Measurements from ENCODE around the gene COX5B. TPM values are rescaled to one million over a fixed set of nuclear protein-coding genes. Genes with fewer than 3 reads are reported as not detected.
"Not testable (repeated sequence)": the region's sequence is repeated elsewhere in the genome, so short reads cannot be mapped to it uniquely, and the experiment has no call there.

The COX5B gene
- total RNA-seq, 1 experiment from 2014 or later, result 374 TPM

GRCh38 chr2:97673182-97673914 is 27.5 kb downstream of the COX5B start:
- Histone ChIP-seq H3K9ac (ENCODE audit: low read length) (no peak overlapping the region), H3K4me1 (ENCODE audit: low read length) (peaks cover 10% of the 10 kb centered on the region), H4K20me1 (ENCODE audit: insufficient read depth, low read depth, low read length) (no peaks in the 10 kb centered on the region), H3K27ac (ENCODE audit: low read length) (no peak overlapping the region), H3K27me3 (ENCODE audit: low read length) (no peaks in the 10 kb centered on the region), H2AFZ (ENCODE audit: low read length) (no peak overlapping the region), H3K79me2 (ENCODE audit: low read length) (no peaks in the 10 kb centered on the region), H3K9me2 (replicated peaks; ENCODE audit: insufficient read depth, low read length) (no peaks in the 10 kb centered on the region), H3K9me3 (ENCODE audit: low read length) (no peaks in the 10 kb centered on the region), H3K4me2 (ENCODE audit: low read depth, low read length, poor library complexity, severe bottlenecking) (no peak overlapping the region), H3K4me3 (ENCODE audit: low read length) (no peak overlapping the region), H3K36me3 (ENCODE audit: insufficient read depth, low read length) (no peaks in the 10 kb centered on the region)
- no peak for DNase-seq

GRCh38 chr2:97673915-97674283 is 28.0 kb downstream of the COX5B start:
- Histone ChIP-seq H3K79me2 (ENCODE audit: low read length) (no peaks in the 10 kb centered on the region), H4K20me1 (ENCODE audit: insufficient read depth, low read depth, low read length) (no peaks in the 10 kb centered on the region), H3K9me3 (ENCODE audit: low read length) (no peaks in the 10 kb centered on the region), H3K9ac (ENCODE audit: low read length) (no peak overlapping the region), H3K4me3 (ENCODE audit: low read length) (no peak overlapping the region), H3K9me2 (replicated peaks; ENCODE audit: insufficient read depth, low read length) (no peaks in the 10 kb centered on the region), H3K36me3 (ENCODE audit: insufficient read depth, low read length) (no peaks in the 10 kb centered on the region), H2AFZ (ENCODE audit: low read length) (no peak overlapping the region), H3K4me2 (ENCODE audit: low read depth, low read length, poor library complexity, severe bottlenecking) (no peak overlapping the region), H3K27ac (ENCODE audit: low read length) (no peak overlapping the region), H3K4me1 (ENCODE audit: low read length) (peaks cover 10% of the 10 kb centered on the region), H3K27me3 (ENCODE audit: low read length) (no peaks in the 10 kb centered on the region)
- no peak for DNase-seq

GRCh38 chr2:97675430-97676113 is 29.7 kb downstream of the COX5B start:
- H3K4me1 ChIP-seq (ENCODE audit: low read length), result peaks cover 10% of the 10 kb centered on the region
- no peaks in the 10 kb centered on the region for H3K36me3 ChIP-seq (ENCODE audit: insufficient read depth, low read length)
- no peaks in the 10 kb centered on the region for H3K27me3 ChIP-seq (ENCODE audit: low read length)
- no peaks in the 10 kb centered on the region for H3K9me2 ChIP-seq (replicated peaks; ENCODE audit: insufficient read depth, low read length)
- H2AFZ ChIP-seq (ENCODE audit: low read length), result no peak overlapping the region
- H3K27ac ChIP-seq (ENCODE audit: low read length), result no peak overlapping the region
- no peak for DNase-seq
- no peak overlapping the region for H3K4me3 ChIP-seq (ENCODE audit: low read length)
- H3K79me2 ChIP-seq (ENCODE audit: low read length), result no peaks in the 10 kb centered on the region
- H4K20me1 ChIP-seq (ENCODE audit: insufficient read depth, low read depth, low read length), result no peaks in the 10 kb centered on the region
- H3K4me2 ChIP-seq (ENCODE audit: low read depth, low read length, poor library complexity, severe bottlenecking), result no peak overlapping the region
- H3K9ac ChIP-seq (ENCODE audit: low read length), result no peak overlapping the region
- no peaks in the 10 kb centered on the region for H3K9me3 ChIP-seq (ENCODE audit: low read length)

DNA sequence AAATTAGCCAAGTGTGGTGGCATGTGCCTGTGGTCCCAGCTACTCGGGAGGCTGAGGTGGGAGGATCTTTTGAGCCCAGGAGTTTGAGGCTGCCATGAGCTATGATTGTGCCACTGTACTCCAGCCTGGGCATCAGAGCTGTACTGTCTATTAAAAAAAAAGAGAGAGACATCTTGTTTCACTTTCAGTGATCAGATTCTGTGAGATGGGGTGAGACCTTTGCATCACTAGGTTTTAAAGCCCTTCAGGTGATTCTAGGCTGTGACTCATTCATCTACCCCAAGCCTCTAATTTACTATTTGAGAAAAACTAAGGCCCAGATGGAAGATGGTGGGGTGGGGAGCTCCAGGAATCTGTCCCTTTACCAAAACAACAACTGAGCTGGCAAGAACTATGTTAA is 30.8 kb downstream of the COX5B start:
- H3K4me2 ChIP-seq (ENCODE audit: low read depth, low read length, poor library complexity, severe bottlenecking), result no peak overlapping the region
- no peaks in the 10 kb centered on the region for H3K9me2 ChIP-seq (replicated peaks; ENCODE audit: insufficient read depth, low read length)
- no peaks in the 10 kb centered on the region for H4K20me1 ChIP-seq (ENCODE audit: insufficient read depth, low read depth, low read length)
- no peaks in the 10 kb centered on the region for H3K27me3 ChIP-seq (ENCODE audit: low read length)
- H3K4me3 ChIP-seq (ENCODE audit: low read length), result no peak overlapping the region
- no peaks in the 10 kb centered on the region for H3K79me2 ChIP-seq (ENCODE audit: low read length)
- H3K9ac ChIP-seq (ENCODE audit: low read length), result no peak overlapping the region
- no peak overlapping the region for H3K27ac ChIP-seq (ENCODE audit: low read length)
- H3K4me1 ChIP-seq (ENCODE audit: low read length), result peaks cover 10% of the 10 kb centered on the region
- no peaks in the 10 kb centered on the region for H3K36me3 ChIP-seq (ENCODE audit: insufficient read depth, low read length)
- no peak overlapping the region for H2AFZ ChIP-seq (ENCODE audit: low read length)
- H3K9me3 ChIP-seq (ENCODE audit: low read length), result no peaks in the 10 kb centered on the region
- DNase-seq, result no peak

DNA sequence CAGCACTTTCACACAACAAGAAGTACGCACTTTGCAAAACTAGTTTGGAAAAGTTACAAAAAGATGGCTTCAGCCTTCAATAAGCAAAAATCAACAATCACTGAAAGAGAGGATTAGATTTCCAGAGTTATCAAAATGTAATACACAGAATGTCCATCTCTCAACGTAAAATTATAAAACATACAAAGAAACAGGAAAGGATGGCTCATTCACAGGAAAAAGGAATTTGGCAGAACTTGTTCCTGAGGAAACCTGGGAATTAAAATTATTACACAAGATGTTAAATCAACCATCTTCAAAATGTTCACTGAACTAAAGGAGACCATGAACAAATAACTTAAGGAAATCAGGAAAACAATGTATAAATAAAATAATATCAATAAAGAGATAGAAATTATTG is 31.6 kb downstream of the COX5B start:
- DNase-seq, result no peak
- Histone ChIP-seq H3K9me2 (replicated peaks; ENCODE audit: insufficient read depth, low read length) (no peaks in the 10 kb centered on the region), H3K4me3 (ENCODE audit: low read length) (no peak overlapping the region), H3K4me2 (ENCODE audit: low read depth, low read length, poor library complexity, severe bottlenecking) (no peak overlapping the region), H3K9ac (ENCODE audit: low read length) (no peak overlapping the region), H4K20me1 (ENCODE audit: insufficient read depth, low read depth, low read length) (no peaks in the 10 kb centered on the region), H3K9me3 (ENCODE audit: low read length) (no peaks in the 10 kb centered on the region), H3K36me3 (ENCODE audit: insufficient read depth, low read length) (no peaks in the 10 kb centered on the region), H3K79me2 (ENCODE audit: low read length) (no peaks in the 10 kb centered on the region), H3K4me1 (ENCODE audit: low read length) (peaks cover 10% of the 10 kb centered on the region), H3K27ac (ENCODE audit: low read length) (no peak overlapping the region), H3K27me3 (ENCODE audit: low read length) (no peaks in the 10 kb centered on the region), H2AFZ (ENCODE audit: low read length) (no peak overlapping the region)

DNA sequence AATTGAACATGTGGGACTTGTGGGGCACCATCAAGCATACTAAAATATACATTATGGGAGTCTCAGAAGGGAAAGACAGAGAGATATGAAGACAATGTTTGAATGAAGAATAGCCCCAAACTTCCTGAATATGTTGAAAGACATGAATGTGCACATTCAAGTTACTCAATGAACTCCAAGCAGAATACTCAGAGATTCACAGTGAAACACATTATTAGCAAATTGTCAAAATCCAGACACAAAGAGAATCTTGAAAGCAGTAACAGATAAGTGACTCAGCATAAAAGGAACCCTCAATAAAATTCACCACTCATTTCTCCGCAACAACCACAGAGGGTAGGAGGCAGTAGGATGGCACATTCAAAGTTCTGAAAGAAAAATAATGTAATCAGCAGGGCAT is 32.4 kb downstream of the COX5B start:
- Histone ChIP-seq H3K79me2 (ENCODE audit: low read length) (no peaks in the 10 kb centered on the region), H2AFZ (ENCODE audit: low read length) (no peak overlapping the region), H3K9me2 (replicated peaks; ENCODE audit: insufficient read depth, low read length) (no peaks in the 10 kb centered on the region), H3K36me3 (ENCODE audit: insufficient read depth, low read length) (no peaks in the 10 kb centered on the region), H3K9ac (ENCODE audit: low read length) (no peak overlapping the region), H3K4me1 (ENCODE audit: low read length) (peaks cover 10% of the 10 kb centered on the region), H4K20me1 (ENCODE audit: insufficient read depth, low read depth, low read length) (no peaks in the 10 kb centered on the region), H3K4me3 (ENCODE audit: low read length) (no peak overlapping the region), H3K4me2 (ENCODE audit: low read depth, low read length, poor library complexity, severe bottlenecking) (no peak overlapping the region), H3K27ac (ENCODE audit: low read length) (no peak overlapping the region), H3K27me3 (ENCODE audit: low read length) (no peaks in the 10 kb centered on the region), H3K9me3 (ENCODE audit: low read length) (no peaks in the 10 kb centered on the region)
- no peak for DNase-seq

- not testable (repeated sequence) for H3K9me2 ChIP-seq (replicated peaks; ENCODE audit: insufficient read depth, low read length); H3K9me3 ChIP-seq (ENCODE audit: low read length); H3K79me2 ChIP-seq (ENCODE audit: low read length); H3K36me3 ChIP-seq (ENCODE audit: insufficient read depth, low read length); DNase-seq; H3K9ac ChIP-seq (ENCODE audit: low read length); H3K27ac ChIP-seq (ENCODE audit: low read length); H3K4me3 ChIP-seq (ENCODE audit: low read length); H3K4me2 ChIP-seq (ENCODE audit: low read depth, low read length, poor library complexity, severe bottlenecking); H3K4me1 ChIP-seq (ENCODE audit: low read length); H4K20me1 ChIP-seq (ENCODE audit: insufficient read depth, low read depth, low read length); H3K27me3 ChIP-seq (ENCODE audit: low read length); H2AFZ ChIP-seq (ENCODE audit: low read length)
Measured at GRCh38 chr2:97687235-97687634, 41.4 kb downstream of the COX5B start.

DNA sequence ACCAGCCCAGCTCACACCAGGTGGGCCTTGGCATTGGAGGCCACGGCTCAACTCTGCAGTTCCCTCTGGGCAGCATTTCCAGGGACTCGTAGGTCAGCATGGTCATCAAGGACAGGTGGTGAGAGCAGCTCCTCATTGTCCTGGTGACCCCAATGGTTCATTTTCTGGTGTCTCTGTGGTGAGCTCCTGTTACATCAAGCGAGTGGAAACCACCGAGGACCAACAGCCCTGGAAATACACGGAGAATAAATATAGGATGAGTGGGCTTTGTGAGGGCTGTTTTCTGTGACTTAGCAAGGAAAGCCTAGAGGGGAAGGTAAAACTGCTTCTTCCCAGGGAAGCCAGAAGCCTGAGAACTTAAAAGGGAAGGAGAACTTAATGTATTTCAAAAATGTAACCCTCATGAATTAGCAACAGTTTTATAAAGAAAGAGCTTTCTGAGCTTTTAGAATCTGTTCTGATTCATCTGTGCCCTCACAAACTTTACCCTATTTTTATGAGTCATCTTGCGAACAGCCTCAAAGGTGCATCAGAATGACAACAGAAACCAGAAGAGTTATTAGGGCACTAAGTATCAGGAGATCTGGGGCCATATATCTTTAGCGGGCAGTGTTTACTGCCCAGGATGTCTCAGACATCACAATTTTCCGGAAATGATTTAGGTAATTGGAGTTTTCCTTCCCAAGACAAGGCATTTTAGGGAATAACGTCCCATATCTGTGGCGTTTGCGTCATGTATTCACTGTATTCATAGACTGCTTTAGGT is 42.4 kb downstream of the COX5B start:
- Histone ChIP-seq H3K9me2 (replicated peaks; ENCODE audit: insufficient read depth, low read length) (no peaks in the 10 kb centered on the region), H3K9me3 (ENCODE audit: low read length) (no peaks in the 10 kb centered on the region), H3K79me2 (ENCODE audit: low read length) (no peaks in the 10 kb centered on the region), H3K27me3 (ENCODE audit: low read length) (no peaks in the 10 kb centered on the region), H3K27ac (ENCODE audit: low read length) (no peak overlapping the region), H3K4me1 (ENCODE audit: low read length) (no peaks in the 10 kb centered on the region), H4K20me1 (ENCODE audit: insufficient read depth, low read depth, low read length) (no peaks in the 10 kb centered on the region), H2AFZ (ENCODE audit: low read length) (no peak overlapping the region), H3K36me3 (ENCODE audit: insufficient read depth, low read length) (no peaks in the 10 kb centered on the region), H3K9ac (ENCODE audit: low read length) (no peak overlapping the region), H3K4me3 (ENCODE audit: low read length) (no peak overlapping the region), H3K4me2 (ENCODE audit: low read depth, low read length, poor library complexity, severe bottlenecking) (no peak overlapping the region)
- no peak for DNase-seq

Measured in Karpas-422 (cell line).